Body of pancreas (tissue), 4 donors: Measurements from ENCODE around the gene IMPDH1.

Experiments
- POLR2A ChIP-seq, 3 donors: fragments of 450-650 bp; IDR thresholded peaks; one replicate each; pipeline ENCODE4 v1.6.1; 2016; ENCODE audit warnings: antibody characterized with exemption in 3 of 3, mild to moderate bottlenecking in 2 of 3
- TF ChIP-seq, protein P1 (sequence below), 7 experiments: fragments of 450-650 bp in 4 of 7; fragments of 200-600 bp in 3 of 7; sonication (generic) in 3 of 7; IDR thresholded peaks; one replicate each; pipeline ENCODE4 v1.5.1; 2016 to 2019; ENCODE audit warnings: antibody characterized with exemption in 7 of 7

DNA sequence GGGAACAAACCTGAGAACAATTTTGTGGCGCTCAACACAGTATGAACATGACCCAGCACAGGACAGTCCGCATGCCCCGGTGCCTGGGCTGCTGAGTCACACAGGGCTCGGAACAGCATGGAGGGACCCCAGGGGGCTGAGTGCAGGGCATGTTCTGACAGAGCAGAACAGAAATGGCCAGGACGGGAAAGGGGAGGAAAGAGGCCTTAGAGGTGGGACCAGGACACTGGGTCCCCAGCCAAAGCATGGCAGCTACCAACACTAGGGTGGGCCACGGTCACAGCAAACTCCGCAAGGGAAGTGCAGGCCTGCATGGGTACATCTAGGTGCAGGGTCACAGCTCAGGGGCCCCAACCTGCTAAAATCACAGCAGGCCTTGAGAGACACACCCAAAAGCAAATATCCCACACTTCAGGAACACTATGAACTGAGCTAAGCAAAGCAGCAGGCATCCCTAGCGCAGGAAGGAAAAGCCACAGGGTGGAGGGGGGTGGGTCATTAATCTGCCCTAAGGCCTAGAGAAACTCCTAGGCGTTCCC lies 5.6 kb downstream of the IMPDH1 start:
- TF ChIP-seq, protein P1, sequence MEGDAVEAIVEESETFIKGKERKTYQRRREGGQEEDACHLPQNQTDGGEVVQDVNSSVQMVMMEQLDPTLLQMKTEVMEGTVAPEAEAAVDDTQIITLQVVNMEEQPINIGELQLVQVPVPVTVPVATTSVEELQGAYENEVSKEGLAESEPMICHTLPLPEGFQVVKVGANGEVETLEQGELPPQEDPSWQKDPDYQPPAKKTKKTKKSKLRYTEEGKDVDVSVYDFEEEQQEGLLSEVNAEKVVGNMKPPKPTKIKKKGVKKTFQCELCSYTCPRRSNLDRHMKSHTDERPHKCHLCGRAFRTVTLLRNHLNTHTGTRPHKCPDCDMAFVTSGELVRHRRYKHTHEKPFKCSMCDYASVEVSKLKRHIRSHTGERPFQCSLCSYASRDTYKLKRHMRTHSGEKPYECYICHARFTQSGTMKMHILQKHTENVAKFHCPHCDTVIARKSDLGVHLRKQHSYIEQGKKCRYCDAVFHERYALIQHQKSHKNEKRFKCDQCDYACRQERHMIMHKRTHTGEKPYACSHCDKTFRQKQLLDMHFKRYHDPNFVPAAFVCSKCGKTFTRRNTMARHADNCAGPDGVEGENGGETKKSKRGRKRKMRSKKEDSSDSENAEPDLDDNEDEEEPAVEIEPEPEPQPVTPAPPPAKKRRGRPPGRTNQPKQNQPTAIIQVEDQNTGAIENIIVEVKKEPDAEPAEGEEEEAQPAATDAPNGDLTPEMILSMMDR (IDR thresholded peaks at IDR 0.05), result no peak
- TF ChIP-seq POLR2A (IDR thresholded peaks at IDR 0.05), result no peak
